ENCODE measurements around the gene SRPRA.
"Not testable (repeated sequence)": the region's sequence is repeated elsewhere in the genome, so short reads cannot be mapped to it uniquely, and the experiment has no call there.

The SRPRA gene, protein sequence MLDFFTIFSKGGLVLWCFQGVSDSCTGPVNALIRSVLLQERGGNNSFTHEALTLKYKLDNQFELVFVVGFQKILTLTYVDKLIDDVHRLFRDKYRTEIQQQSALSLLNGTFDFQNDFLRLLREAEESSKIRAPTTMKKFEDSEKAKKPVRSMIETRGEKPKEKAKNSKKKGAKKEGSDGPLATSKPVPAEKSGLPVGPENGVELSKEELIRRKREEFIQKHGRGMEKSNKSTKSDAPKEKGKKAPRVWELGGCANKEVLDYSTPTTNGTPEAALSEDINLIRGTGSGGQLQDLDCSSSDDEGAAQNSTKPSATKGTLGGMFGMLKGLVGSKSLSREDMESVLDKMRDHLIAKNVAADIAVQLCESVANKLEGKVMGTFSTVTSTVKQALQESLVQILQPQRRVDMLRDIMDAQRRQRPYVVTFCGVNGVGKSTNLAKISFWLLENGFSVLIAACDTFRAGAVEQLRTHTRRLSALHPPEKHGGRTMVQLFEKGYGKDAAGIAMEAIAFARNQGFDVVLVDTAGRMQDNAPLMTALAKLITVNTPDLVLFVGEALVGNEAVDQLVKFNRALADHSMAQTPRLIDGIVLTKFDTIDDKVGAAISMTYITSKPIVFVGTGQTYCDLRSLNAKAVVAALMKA

DNA sequence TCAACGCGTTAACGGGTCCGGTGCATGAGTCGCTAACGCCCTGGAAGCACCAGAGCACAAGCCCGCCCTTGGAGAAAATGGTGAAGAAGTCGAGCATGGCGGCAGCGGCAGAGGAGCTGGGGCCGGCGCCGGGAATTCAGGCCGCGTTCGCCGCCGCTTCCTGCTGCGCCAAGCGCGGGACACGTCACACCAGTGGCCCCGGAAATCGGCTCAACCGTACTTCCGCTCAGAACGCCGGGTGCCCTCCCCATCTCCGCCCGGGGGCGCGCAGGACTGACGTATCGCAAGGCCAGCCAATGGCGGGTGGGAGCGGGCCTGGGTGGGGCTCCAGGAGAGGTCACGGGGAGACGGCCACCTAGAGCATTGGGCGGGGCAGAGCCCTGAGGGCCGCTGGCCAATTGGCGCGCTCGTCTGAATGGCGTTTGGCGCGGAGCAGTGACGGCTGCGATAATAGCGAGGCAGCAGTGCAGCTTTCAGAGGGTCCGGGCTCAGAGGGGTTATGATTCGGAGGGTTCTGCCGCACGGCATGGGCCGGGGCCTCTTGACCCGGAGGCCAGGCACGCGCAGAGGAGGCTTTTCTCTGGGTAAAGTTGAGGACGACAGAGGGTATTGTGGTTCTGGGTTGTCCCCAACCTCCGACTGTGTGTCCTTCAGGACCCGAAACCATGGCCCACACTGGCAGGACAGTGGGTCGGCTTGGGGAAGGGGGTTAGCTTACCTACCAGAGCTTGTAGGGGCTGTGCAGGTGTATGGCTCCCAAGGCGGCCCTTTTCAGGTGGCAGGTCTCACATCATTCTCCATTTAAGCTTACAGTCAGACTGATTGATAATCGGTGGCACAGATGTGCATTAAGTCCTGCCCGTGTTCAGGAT is at the start of gene SRPRA, which contains the start of gene FOXRED1:
Gene SRPRA, minus strand, starts transcription at position 188 of the 872 bp plus-strand sequence. Its CDS starts 91 bp downstream, at position 97.
Gene FOXRED1, plus strand, starts transcription at position 447 of the 872 bp plus-strand sequence. Its CDS starts 53 bp downstream, at position 500.
- DNase-seq = peak; percentile 100

DNA sequence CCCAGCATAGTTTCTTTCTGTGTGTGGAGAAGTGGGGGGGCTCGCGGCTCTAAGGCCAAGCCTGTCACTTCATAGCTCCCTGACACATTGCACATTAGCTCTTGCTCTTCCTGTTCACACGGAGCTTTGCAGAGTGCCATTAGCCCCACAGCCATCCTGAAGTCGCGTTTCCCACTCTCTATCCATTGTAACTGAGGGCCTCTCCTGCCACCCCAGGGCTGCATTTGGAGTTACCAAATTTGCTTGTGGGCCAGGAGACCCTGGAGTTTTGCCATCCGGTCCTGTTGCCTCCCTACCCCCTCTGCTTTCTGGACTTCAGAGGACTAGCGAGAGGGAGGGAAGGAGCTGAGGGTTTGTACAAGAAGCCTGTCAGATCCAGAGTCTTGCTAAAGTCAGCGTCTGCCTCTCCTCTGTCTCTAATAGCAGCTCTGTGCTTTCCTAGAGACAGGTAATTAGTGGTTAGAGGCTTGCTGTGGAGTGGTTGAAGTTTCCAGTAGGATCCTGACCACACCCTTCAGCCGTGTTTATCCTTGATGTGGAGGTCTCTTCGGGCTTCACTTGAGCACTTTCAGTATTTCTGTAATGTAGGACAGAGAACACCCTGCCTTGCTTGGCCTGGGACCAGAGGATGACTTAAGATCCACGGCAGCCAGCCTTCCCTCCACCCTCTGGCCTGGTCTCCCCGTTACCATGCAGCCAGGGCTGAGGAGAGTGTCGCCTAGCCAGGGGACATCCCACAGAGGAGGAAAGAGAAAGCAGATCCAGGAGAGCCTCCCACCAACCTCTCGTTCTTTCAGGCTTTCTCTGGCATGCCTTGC is 49.3 kb upstream of the SRPRA start:
- DNase-seq = no peak

DNA sequence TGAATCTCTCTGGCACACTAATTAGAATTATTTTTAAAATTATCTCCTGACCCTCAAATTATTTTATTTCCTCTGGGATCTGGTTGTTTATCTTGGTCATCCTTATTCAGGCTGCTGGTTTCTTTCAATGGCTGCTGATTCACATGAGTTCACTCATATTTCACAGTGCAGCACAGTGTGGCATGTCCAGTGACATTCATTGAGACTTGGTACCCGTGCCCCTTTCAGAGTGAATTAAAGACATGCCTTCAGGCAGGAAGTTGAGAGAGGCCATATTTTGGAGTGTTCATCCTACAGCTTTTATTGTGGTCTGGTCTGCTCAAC is 48.7 kb upstream of the SRPRA start:
- no peak for DNase-seq

DNA sequence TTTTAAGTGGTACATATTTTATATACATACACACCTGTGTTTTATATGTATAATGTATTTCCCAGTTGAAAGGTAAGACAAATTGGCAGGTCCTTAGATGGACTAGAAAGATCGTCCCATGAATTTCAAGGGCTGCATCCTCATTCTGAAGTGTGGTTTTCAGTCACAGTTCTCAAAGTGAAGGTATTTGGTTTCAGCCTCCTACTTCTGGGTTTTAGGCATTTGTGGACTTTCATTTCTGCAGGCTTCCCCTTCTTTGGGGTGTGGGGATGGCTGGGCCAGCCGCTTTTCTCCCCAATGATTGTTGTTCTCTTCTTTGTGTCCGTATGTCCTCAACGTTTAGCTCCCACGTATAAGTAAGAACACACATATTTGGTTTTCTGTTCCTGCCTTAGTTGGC is 45.1 kb upstream of the SRPRA start:
- no peak for DNase-seq

DNA sequence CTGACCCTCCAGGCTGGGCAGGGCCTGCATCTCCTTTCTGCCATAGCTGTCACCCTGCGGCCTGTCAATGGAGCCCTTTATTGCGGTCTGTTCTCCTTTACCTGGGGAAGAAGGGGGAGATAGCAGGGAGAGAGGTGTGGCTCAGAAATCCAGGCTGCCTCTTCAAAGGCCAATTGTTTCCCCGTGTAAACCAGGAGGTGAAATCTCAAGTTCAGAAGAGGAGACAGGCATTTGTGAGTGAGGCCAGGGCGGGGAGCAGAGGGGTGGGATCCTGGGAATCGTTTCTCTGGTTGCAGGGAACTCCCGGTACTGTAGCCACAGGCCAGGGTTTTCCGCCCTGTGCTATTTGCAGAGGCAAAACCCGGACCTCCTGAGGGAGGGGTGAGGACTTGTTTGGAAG is 44.3 kb upstream of the SRPRA start:
- no peak for DNase-seq

DNA sequence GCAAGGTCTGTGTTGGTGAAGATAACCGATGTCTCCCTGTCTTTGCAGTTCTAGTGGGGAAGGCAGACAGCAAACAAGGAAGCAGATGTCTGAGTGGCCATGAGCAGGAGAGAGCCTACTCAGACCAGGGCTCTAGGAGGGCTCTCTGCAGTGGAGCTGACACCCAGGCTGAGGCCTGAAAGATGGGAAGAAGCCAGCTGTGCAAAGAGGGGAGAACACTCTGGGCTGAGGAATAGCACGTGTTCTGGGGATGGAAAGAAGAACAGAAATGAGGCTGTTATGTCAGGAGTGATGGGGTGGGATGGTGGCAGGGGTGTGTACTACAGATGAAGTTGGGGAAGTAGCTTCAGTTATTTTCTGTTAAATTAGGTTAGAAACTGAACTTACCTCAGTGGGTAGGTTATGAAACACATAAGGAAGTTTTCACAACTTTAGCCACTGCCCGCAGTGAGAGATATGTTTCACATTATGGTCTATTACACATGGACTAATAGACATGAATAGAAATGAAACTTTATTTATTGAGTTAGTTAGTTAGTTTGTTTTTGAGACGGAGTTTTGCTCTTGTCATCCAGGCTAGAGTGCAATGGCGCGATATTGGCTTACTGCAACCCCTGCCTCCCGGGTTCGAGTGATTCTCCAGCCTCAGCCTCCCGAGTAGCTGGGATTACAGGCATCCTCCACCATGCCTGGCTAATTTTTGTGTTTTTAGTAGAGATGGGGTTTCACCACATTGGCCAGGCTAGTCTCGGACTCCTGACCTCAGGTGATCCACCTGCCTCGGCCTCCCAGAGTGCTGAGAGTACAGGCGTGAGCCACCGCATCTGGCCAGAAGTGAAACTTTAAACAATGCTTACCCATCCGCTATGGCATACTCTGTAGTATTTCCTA is 43.0 kb upstream of the SRPRA start:
- DNase-seq = peak; percentile 86

DNA sequence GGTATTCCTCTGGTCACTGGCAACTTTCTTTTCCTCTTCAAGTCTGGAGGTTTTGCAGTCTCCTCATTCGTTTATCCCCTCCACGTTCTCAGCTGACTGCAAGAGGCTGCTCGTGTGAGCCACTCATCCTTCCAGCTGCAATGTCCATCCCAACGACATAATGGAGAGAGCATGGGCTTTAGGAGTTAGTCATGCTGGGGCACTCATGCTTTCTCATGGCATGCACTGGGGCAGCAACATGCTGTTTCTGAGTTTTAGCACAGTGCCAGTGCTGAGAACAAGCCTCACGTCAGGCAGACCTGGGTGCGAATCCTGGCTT is 42.3 kb upstream of the SRPRA start:
- DNase-seq = no peak

DNA sequence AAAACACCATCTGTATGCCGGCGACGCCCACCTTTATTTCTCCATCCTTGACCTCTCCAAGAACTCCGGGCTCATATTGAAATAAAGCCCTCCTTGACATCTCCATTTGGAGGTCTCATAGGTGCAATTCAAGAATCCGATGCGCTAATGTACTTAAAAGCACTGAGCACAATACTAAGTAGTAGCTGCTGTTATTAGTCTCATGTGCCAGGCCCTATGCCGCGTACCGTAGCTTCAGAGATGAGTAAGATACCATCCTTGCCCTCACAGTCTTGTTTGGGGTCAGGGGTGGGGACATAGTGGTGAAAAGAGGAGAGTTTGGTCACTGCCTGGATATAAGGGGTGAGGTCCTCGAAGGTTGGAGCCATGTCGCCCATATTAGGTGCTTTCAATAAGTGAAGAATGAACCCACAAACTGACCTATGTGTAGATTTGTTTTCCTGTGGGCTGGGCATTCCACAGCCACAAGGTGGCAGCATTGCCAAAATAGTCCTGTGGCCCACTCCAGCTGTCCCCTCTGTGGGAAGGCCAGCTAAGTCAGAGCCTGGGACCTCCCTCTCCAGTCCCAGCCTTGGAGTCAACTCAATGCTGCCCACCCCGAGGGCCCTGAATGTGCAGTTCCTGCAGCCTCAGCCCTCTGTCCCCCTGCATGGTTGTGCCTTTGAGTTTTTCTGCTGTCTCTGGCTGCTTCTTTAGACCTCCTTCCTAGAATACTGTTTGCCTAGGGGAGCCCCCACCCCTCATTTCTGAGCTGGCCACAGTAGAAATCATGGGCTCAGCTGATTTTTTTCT is 41.7 kb upstream of the SRPRA start:
- peak; percentile 84 for DNase-seq

DNA sequence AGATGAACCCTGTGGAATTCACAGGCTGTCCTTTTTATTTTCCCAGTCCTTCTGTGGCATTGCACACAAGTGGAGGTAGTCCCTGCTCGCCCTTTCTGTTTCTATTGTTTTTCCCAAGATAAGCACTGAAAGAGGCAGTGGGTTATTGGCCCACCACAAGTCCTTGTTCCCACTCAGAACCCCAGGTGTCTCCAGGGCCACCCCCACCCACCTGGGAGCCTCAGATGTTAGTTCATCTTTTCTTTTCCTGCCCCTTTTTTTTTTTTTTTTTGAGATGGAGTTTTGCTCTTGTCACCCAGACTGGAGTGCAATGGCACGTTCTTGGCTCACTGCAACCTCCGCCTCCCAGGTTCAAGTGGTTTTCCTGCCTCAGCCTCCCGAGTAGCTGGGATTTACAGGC is 40.1 kb upstream of the SRPRA start:
- not testable (repeated sequence) for DNase-seq

DNA sequence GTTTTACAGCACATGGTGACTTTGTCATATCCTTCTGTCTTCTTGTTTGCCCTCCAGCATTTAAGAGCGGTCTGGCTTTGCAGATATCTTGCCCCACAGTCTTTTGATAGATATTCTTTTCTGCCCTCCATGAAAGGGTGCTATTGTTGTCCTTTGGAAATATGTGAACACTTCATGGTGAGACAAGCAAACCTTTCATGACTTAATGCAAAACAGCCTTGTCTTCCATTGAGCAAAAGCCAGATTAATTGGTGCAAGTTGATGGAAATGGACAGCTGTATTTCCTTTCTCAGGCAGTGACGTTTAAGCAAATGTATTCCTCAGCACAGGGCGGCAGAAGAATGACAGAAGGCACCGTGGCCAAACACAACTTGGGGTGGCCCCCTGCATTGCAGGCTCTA is 39.6 kb upstream of the SRPRA start:
- no peak for DNase-seq

DNA sequence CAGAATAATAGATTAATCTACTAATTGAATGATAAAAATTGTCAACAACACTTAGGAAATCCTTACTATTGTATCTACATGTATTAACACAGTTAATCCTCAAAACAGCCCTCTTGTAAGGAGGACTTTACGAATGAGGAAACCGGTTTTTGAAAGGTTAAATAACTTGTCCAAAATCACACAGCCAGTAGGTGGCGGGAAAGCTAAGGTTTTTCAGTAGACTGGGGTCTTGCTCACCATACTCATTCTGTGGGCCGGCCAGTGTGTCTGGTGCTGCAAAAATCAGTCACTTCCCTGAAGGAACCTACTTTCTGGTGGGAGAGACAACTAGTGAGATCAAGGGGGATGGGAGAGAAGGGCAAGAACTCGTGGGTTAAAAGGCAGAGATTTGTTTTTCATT is 39.0 kb upstream of the SRPRA start:
- DNase-seq = peak; percentile 52

DNA sequence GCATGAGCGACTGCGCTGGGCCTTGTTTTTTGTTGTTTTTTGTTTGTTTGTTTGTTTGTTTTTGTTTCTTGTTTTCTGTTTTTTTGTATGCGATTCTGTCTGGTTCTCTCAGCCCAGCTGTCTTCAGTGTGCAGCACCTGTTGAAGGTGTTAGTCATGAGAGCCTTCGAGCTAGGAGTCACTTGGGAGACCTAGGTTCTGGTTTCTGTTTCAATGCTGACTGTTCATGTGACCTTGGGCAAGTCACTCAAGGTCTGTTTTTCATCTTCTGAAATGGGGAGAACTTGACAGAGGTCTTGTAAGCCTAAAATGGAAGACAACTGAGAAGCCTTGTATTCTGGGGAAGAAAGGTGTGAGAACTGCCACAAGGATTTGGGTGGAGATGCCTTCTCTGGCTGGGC is 37.0 kb upstream of the SRPRA start:
- no peak for DNase-seq

DNA sequence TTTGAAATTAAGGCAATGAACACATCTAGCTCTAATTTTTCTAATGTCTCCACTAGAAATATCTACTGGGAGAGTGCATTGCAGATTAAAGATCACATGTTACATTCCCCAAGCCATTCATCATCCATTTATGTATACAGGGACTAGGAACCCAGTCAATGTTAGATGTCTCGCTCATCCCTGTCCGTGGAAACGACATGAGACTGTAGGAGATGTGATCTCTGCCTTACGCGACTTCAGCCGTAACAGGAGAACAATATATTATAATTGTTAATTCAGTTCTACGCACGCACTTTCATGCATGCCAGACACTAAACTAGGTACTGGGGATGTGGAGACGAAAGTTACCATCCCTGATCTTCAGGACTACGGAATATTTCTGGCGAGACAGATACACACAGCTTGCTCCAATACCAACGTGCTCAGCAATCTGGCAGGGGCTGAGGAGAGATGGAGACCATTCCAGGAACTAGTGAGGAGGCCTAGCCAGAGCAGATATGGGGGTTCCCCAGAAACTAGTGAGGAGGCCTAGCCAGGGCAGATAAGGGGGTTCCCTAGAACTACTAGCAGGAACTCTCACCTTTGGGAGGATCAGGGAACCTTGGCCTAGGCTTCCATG is 35.9 kb upstream of the SRPRA start:
- no peak for DNase-seq

DNA sequence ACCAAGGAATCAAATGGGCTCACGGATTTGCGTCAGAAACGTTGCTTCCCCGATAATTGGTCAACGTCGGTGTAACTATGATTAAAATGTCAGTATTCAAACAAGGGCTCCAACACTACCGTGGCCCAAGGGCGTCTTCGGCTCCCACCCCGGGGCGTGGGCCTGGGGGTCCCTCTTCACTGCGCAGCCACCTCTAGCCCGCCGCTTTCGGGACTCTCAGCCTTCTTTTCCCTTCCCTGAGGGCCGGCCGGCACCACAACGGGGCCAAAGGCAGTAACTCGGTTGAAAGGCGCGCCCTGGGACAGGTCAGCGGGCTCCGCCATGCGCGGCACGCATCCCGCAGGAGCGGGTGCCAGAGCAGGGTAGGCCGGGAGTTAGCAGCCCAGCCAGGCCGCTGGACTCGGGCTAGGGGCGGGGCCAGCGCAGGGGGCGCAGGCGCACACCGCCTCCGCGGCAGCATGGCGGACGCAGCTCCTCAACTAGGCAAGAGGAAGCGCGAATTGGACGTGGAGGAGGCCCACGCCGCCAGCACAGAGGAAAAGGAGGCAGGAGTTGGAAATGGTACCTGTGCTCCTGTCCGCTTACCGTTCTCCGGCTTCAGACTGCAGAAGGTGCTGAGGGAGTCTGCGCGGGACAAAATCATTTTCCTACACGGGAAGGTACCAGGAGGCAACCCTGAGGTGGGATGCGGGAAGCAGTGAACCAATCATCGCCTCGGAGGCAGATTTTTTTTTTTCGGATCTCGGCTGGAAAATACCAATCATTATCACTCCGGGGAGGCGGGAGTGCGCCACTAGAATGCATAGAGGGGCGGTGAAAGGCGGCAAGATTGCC is 35.1 kb upstream of the SRPRA start, which contains the start of gene DCPS:
Gene DCPS, plus strand, starts transcription at position 438 of the 834 bp plus-strand sequence. Its CDS starts 21 bp downstream, at position 459.
- DNase-seq = peak; percentile 94

DNA sequence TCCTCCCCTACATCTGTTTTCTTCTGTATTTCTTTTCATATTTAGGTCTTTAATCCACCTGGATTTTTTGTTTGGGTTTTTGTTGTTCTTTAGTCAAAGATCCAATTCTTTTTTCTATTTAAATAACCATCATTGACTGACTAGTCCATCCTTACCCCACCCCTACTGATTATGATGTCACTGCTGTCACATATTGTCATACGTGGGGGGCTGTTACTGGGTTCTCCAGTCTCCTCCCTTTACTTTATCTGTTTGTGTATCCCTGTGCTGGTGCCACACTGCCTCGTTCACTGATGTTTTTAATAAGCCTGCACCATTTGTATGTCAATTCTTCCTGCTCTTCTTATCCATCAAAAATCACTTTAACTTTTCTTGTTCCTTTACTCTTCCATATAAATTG is 28.3 kb upstream of the SRPRA start:
- no peak for DNase-seq

DNA sequence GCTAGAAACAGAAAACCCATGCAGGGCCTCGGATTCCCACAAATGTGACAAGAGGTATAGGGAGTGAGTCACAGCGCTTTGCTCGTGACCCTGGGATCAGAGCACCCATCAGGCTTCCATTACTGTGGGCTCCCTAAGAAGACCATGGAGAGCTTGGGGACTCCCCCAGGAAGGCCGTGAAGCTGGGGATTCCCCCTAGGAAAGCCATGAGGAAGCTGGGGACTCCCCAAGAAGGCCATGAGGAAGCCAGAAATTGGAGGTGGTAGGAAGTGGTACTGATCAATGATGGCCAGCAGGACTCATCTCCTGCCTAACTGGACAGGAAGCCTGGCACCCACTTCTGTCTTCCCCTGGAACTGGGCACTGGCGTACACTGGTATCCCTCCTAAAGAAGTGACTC is 25.0 kb upstream of the SRPRA start:
- DNase-seq = peak; percentile 46

DNA sequence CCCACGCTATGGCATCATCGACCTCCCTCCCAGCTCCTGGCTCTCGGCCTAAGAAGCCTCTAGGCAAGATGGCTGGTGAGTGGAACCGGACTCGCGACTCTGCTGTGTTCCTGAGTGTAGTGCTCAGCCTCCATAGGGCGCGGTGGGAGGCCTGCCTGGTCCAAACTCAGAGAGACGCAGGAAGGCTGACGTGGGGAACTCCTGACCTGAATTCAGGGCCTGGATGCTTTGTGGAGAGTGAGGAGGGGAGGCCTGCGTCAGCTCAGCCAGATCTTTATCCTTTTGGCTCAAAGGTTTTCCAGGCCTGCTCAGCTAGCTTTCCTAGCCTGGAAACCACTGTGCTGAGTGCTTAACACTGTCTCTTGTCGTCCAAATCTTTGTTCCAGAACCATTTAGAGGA is 22.2 kb upstream of the SRPRA start:
- no peak for DNase-seq

DNA sequence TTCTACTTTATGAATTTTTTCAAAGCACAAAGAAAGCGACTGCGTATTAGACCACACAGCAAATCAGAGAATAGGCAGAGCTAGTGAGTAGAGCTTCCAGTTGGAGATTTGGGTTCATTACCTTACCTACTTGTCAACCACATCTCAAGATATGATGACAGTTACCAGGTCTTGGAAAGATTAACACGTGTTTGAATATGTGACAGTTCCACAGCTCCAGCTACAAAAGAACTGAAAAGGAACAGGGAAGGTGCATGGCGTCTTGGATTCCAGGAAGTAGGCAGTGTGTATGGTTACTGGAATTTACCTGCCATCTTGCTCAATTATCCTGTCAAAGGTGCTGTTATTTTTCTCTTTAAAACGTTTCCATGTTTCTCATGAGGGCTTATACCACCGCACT is 19.5 kb upstream of the SRPRA start:
- no peak for DNase-seq

DNA sequence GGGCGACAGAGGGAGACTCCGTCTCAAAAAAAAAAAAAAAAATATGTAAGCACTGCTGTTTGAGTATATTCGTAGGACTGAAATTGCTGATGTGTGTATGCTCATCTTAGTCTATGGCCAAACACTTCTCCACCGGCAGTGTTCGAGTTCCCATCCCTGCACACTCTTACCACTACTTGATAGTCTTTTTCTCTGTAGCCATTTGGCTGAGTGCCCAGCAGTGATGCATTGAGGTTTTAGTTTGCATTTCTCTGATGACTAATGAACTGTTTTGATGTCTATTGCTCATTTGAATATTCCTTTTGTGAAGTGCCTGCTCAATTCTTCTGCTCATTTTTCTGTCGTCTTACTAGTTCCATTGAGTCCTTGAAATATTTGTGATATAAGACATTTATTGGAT is 16.1 kb upstream of the SRPRA start:
- peak; percentile 95 for DNase-seq

Data from suppressor macrophage treated with lipopolysaccharide for 4 hours (primary cell).